Kidney (tissue), 14 donors: ENCODE measurements around the gene DLGAP3. TPM values are rescaled to one million over a fixed set of nuclear protein-coding genes. Genes with fewer than 3 reads are reported as not detected.

Experiments used
- DNase-seq, 5 donors: peaks; one replicate each; pipeline ENCODE4 v3.0.0-alpha.2; 2013 to 2020
- FAIRE-seq: peaks from 2 replicates; lab custom pipeline; 2012; peaks lifted over from hg19 to GRCh38; lab: Jason Lieb, UNC
- H3K27ac ChIP-seq, 2 donors: one replicate each; pipeline ENCODE4 v1.7.0; 2013; ENCODE audit warnings: low read depth in 2 of 2, low read length in 2 of 2, inconsistent platforms in 1 of 2
- H3K27me3 ChIP-seq: one replicate; pipeline ENCODE4 v1.7.1; 2013; ENCODE audit warnings: low read length, inconsistent platforms; ENCODE audit not compliant: control insufficient read depth, insufficient read depth
- H3K36me3 ChIP-seq, 3 donors: one replicate each; pipeline versions ENCODE4 v1.7.0 to v1.7.1; 2013; ENCODE audit warnings: low read length in 3 of 3, control low read depth in 1 of 3, inconsistent platforms in 1 of 3; ENCODE audit not compliant: insufficient read depth in 3 of 3, control insufficient read depth in 2 of 3
- H3K4me1 ChIP-seq, 3 donors: one replicate each; pipeline versions ENCODE4 v1.7.0 to v1.7.1; 2013; ENCODE audit warnings: low read length in 3 of 3, inconsistent platforms in 1 of 3, low read depth in 1 of 3; ENCODE audit not compliant: control insufficient read depth in 2 of 3, insufficient read depth in 2 of 3
- H3K4me3 ChIP-seq, 3 donors: one replicate each; pipeline versions ENCODE4 v1.7.0 to v1.8.1; 2013; ENCODE audit warnings: low read length in 3 of 3, control low read depth in 1 of 3, inconsistent platforms in 1 of 3
- H3K9ac ChIP-seq, 3 donors: one replicate each; pipeline versions ENCODE4 v1.7.0 to v1.7.1; 2013; ENCODE audit warnings: low read length in 3 of 3, control low read depth in 1 of 3, inconsistent platforms in 1 of 3
- H3K9me3 ChIP-seq, 3 donors: one replicate each; pipeline versions ENCODE4 v1.7.0 to v1.7.1; 2013; ENCODE audit warnings: low read length in 3 of 3, control low read depth in 1 of 3, inconsistent platforms in 1 of 3; ENCODE audit not compliant: control insufficient read depth in 2 of 3, insufficient read depth in 1 of 3
- intact Hi-C: fragments of 100-400 bp; cut with DNase I; formaldehyde crosslinking; loops from one replicate; pipeline ENCODE4 v1.11.1; 2022
- polyA plus RNA-seq: library from polyadenylated mRNA; stranded (reverse); fragments of 350-450 nt; fragmentation: Illumina TruSeq; extraction: RNeasy Lipid Tissue Mini Kit (QIAGEN cat#74804); gene quantifications from one replicate; pipeline ENCODE4 v1.2.3, GENCODE V29; 2014; ENCODE audit warnings: low read depth, low replicate concordance; ENCODE audit not compliant: insufficient read depth
- total RNA-seq: library from RNA; stranded (reverse); fragmentation: NEBNext Ultra II Directional; extraction: Animal tissue kit (Norgen Biotek cat#: 25700); gene quantifications from one replicate; pipeline ENCODE4 v1.2.1, GENCODE V29; 2021
- TF ChIP-seq, protein P1 (sequence below): IDR thresholded peaks from 3 replicates; pipeline ENCODE4 v1.5.1; 2012; ENCODE audit warnings: mild to moderate bottlenecking, moderate library complexity, borderline replicate concordance; ENCODE audit not compliant: insufficient read depth; ENCODE audit errors: extremely low read depth
- donor health status: control.
- donor health status: control.
- donor health status: control.
- donor health status: control.
- donor health status: control.
- donor health status: DM: yes; HTN: yes; CAD: no.
- donor health status: Normal renal cell carcinoma (clear cell type).

The DLGAP3 gene
- total and polyA plus RNA-seq, 2 donors from 2014 or later = 0.71 to 1.0 TPM

DNA sequence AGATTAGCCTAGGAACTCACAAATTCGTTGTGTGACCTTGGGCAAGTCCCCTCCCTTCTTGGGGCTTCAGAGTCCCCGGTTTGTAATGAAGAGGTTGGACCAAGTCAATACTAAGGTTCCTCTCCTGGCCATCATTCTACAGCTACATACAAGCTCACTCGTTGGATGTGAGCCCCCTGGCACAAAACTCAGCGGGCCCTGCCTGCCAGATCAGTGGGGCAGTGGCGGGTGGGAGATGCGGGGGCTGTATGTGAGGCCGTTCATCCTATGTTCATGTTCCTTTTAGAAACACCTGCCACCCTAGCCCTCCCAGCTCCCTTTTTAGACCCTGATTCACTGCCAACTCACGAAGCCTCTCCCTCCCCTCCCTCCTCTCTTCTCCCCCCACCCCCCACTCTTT lies 2.1 kb downstream of the DLGAP3 start:
- H3K36me3 ChIP-seq = no peaks in the 10 kb centered on the region
- TF ChIP-seq, protein P1, sequence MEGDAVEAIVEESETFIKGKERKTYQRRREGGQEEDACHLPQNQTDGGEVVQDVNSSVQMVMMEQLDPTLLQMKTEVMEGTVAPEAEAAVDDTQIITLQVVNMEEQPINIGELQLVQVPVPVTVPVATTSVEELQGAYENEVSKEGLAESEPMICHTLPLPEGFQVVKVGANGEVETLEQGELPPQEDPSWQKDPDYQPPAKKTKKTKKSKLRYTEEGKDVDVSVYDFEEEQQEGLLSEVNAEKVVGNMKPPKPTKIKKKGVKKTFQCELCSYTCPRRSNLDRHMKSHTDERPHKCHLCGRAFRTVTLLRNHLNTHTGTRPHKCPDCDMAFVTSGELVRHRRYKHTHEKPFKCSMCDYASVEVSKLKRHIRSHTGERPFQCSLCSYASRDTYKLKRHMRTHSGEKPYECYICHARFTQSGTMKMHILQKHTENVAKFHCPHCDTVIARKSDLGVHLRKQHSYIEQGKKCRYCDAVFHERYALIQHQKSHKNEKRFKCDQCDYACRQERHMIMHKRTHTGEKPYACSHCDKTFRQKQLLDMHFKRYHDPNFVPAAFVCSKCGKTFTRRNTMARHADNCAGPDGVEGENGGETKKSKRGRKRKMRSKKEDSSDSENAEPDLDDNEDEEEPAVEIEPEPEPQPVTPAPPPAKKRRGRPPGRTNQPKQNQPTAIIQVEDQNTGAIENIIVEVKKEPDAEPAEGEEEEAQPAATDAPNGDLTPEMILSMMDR = no peak
- DNase-seq = no peak
- FAIRE-seq = no peak
- H3K4me1 ChIP-seq = peaks cover 0 to 9% (median 3%) of the 10 kb centered on the region in 3 donors
- peaks cover 10% of the 10 kb centered on the region for H3K27me3 ChIP-seq
- H3K9ac ChIP-seq = no peak overlapping the region
- no peak overlapping the region for H3K27ac ChIP-seq
- intact Hi-C loops = no loop called here
- H3K9me3 ChIP-seq = no peaks in the 10 kb centered on the region
- H3K4me3 ChIP-seq = no peak overlapping the region

- intact Hi-C loops = no loop called here
- Histone ChIP-seq H3K4me1 (peaks cover 0 to 9% (median 3%) of the 10 kb centered on the region in 3 donors), H3K27ac (no peak overlapping the region), H3K9me3 (no peaks in the 10 kb centered on the region), H3K4me3 (no peak overlapping the region), H3K27me3 (peaks cover 10% of the 10 kb centered on the region), H3K36me3 (no peaks in the 10 kb centered on the region), H3K9ac (no peak overlapping the region)
- TF ChIP-seq, protein P1 = no peak
- FAIRE-seq (no peak), DNase-seq (no peak)
Observed at GRCh38 chr1:34926894-34927293, 2.6 kb downstream of the DLGAP3 start.

GRCh38 chr1:34926156-34926555 lies 3.3 kb downstream of the DLGAP3 start:
- Histone ChIP-seq H3K4me3 (no peak overlapping the region), H3K36me3 (no peaks in the 10 kb centered on the region), H3K27ac (no peak overlapping the region), H3K27me3 (peaks cover 10% of the 10 kb centered on the region), H3K9ac (no peak overlapping the region), H3K4me1 (peaks cover 0 to 9% (median 3%) of the 10 kb centered on the region in 3 donors), H3K9me3 (no peaks in the 10 kb centered on the region)
- intact Hi-C loops = no loop called here
- FAIRE-seq = no peak
- no peak for DNase-seq
- TF ChIP-seq, protein P1 = no peak

DNA sequence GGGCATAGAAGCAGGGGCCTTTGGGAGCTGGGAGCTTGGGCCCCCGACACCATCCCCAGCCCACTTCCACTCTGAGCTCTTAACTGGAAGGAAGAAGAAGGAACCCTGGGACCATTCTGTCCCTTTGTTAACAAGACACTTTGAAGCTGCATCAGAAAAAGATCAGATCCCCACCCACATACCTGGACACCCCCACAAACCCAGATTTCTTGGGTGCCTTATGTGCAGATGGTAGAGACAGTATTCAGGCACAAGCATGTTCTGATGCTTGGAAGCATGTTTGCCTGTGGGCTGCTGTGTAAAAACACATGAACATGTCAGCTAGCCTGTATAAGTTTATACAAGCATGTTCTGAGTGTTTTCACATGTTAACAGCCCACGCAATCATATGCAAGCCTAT lies 3.7 kb downstream of the DLGAP3 start:
- TF ChIP-seq, protein P1 = no peak
- no peaks in the 10 kb centered on the region for H3K36me3 ChIP-seq
- H3K9ac ChIP-seq = no peak overlapping the region
- peaks cover 10% of the 10 kb centered on the region for H3K27me3 ChIP-seq
- no peak overlapping the region for H3K4me3 ChIP-seq
- intact Hi-C loops = no loop called here
- H3K9me3 ChIP-seq = no peaks in the 10 kb centered on the region
- H3K4me1 ChIP-seq = peaks cover 0 to 9% (median 3%) of the 10 kb centered on the region in 3 donors
- no peak overlapping the region for H3K27ac ChIP-seq
- no peak for DNase-seq
- FAIRE-seq = no peak
